T follicular helper cell (primary cell): Measurements from ENCODE around the gene ROBO2.

Source experiments
- DNase-seq: peaks from one replicate; pipeline ENCODE4 v3.0.0-alpha.2; 2020; ENCODE audit warnings: low read depth

Gene ROBO2

GRCh38 chr3:77500721-77501120 is 460.8 kb downstream of the ROBO2 start:
- DNase-seq, result no peak

- no peak for DNase-seq
Measured at GRCh38 chr3:77506384-77506783, 466.5 kb downstream of the ROBO2 start.

GRCh38 chr3:77513542-77513941 is 473.6 kb downstream of the ROBO2 start:
- no peak for DNase-seq

- no peak for DNase-seq
Measured at GRCh38 chr3:77514766-77515165, 474.9 kb downstream of the ROBO2 start.

GRCh38 chr3:77524463-77524862 is 484.6 kb downstream of the ROBO2 start:
- no peak for DNase-seq

- DNase-seq, result no peak
Measured at GRCh38 chr3:77524946-77525682, 485.2 kb downstream of the ROBO2 start.

- no peak for DNase-seq
Measured at GRCh38 chr3:77526573-77527113, 486.7 kb downstream of the ROBO2 start.

- no peak for DNase-seq
Measured at GRCh38 chr3:77529522-77529921, 489.6 kb downstream of the ROBO2 start.

- no peak for DNase-seq
Measured at GRCh38 chr3:77530870-77531269, 491.0 kb downstream of the ROBO2 start.

- DNase-seq, result no peak
Measured at GRCh38 chr3:77535116-77535515, 495.2 kb downstream of the ROBO2 start.

GRCh38 chr3:77536038-77536775 is 496.3 kb downstream of the ROBO2 start:
- no peak for DNase-seq

GRCh38 chr3:77539014-77539413 is 499.1 kb downstream of the ROBO2 start:
- DNase-seq, result no peak

GRCh38 chr3:77539677-77540076 is 499.8 kb downstream of the ROBO2 start:
- DNase-seq, result no peak

- no peak for DNase-seq
Measured at GRCh38 chr3:77541203-77541922, 501.5 kb downstream of the ROBO2 start.

GRCh38 chr3:77546246-77546645 is 506.3 kb downstream of the ROBO2 start:
- no peak for DNase-seq

- DNase-seq, result no peak
Measured at GRCh38 chr3:77549034-77549433, 509.1 kb downstream of the ROBO2 start.

GRCh38 chr3:77553240-77553639 is 513.3 kb downstream of the ROBO2 start:
- DNase-seq, result no peak

- DNase-seq, result no peak
Measured at GRCh38 chr3:77562089-77562488, 522.2 kb downstream of the ROBO2 start.

- DNase-seq, result no peak
Measured at GRCh38 chr3:77563012-77563411, 523.1 kb downstream of the ROBO2 start.

- no peak for DNase-seq
Measured at GRCh38 chr3:77566055-77566454, 526.2 kb downstream of the ROBO2 start.

GRCh38 chr3:77571971-77572715 is 532.2 kb downstream of the ROBO2 start:
- DNase-seq, result no peak

- DNase-seq, result no peak
Measured at GRCh38 chr3:77577264-77577663, 537.4 kb downstream of the ROBO2 start.
